A549 (cell line): ENCODE data around the gene PLPP2.

Experiments used
- CTCF ChIP-seq: fragments of >200 bp; sonication (Bioruptor Twin); formaldehyde crosslinking; IDR thresholded peaks from 3 replicates; pipeline ENCODE4 v1.5.1; 2016
- HOXA7 ChIP-seq: fragments of 250-450 bp; sonication (Bioruptor Pico); IDR thresholded peaks from 2 replicates; pipeline ENCODE4 v1.5.0; 2020; ENCODE audit warnings: mild to moderate bottlenecking, moderate library complexity
- JUN ChIP-seq, 2 experiments: fragments of >200 bp; sonication (Bioruptor Twin); formaldehyde crosslinking; IDR thresholded peaks; 2 replicates in 1 of 2; 3 replicates in 1 of 2; pipeline ENCODE4 v1.6.1; 2016 to 2017
- KDM1A ChIP-seq: fragments of 200-600 bp; sonication (generic); IDR thresholded peaks from 2 replicates; pipeline ENCODE4 v1.6.1; 2016; ENCODE audit warnings: low read depth, mild to moderate bottlenecking
- PBX3 ChIP-seq: IDR thresholded peaks from 2 replicates; pipeline ENCODE4 v1.6.1; 2012

GRCh38 chr19:245457-245856, 45.7 kb downstream of the PLPP2 start:
- TF ChIP-seq CTCF: no peak
- no peak for TF ChIP-seq JUN (IDR thresholded peaks at IDR 0.05)
- no peak for TF ChIP-seq KDM1A
- TF ChIP-seq PBX3: no peak
- no peak for TF ChIP-seq HOXA7 (CRISPR knock-in tag)
